GM12801 (cell line): ENCODE data around the gene B3GAT1.

ENCODE experiments used
- TF ChIP-seq, protein P1 (sequence below): IDR thresholded peaks from one replicate; pipeline ENCODE4 v1.5.1; 2011; ENCODE audit warnings: control low read depth; ENCODE audit not compliant: insufficient read length; ENCODE audit errors: extremely low read depth

Gene B3GAT1

DNA sequence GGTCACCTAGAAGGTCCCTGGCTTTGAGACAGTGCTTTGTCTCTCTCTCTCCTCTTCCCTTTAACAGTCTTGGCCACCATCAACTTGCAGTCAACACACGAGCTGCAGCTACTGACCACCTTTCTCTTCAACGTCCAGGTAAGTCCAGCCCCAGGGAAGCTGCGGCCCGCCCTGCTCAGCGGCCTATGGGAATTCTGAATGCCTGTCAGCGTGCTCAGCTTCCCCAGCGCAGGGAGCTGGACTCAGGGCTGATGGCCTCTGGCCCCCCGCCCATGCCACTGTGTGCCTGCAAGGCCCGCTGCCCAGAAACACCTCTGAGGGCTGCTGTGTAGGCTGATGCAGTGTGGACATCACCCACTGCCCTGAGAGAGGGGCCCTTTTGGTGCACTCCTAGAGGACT lies 47.8 kb downstream of the B3GAT1 start:
- TF ChIP-seq, protein P1, sequence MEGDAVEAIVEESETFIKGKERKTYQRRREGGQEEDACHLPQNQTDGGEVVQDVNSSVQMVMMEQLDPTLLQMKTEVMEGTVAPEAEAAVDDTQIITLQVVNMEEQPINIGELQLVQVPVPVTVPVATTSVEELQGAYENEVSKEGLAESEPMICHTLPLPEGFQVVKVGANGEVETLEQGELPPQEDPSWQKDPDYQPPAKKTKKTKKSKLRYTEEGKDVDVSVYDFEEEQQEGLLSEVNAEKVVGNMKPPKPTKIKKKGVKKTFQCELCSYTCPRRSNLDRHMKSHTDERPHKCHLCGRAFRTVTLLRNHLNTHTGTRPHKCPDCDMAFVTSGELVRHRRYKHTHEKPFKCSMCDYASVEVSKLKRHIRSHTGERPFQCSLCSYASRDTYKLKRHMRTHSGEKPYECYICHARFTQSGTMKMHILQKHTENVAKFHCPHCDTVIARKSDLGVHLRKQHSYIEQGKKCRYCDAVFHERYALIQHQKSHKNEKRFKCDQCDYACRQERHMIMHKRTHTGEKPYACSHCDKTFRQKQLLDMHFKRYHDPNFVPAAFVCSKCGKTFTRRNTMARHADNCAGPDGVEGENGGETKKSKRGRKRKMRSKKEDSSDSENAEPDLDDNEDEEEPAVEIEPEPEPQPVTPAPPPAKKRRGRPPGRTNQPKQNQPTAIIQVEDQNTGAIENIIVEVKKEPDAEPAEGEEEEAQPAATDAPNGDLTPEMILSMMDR: no peak

DNA sequence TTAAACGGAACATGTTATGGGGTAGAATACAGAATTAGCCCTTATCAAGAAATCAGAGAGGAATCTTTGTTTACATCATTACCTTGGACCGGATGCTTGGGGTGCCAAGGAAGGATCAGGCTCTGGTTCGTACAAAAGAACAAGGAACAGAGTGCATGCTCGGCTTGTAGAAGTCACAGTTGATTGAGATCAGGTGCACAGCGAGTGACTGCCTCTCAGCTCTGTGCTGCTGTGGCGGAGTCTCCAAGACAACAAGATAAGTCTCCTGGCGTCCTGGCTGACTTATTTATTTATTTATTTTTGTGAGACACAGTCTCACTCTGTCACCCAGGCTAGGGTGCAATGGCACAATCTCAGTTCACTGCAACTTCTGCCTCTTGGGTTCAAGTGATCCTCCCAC lies 48.5 kb downstream of the B3GAT1 start:
- TF ChIP-seq, protein P1: no peak

DNA sequence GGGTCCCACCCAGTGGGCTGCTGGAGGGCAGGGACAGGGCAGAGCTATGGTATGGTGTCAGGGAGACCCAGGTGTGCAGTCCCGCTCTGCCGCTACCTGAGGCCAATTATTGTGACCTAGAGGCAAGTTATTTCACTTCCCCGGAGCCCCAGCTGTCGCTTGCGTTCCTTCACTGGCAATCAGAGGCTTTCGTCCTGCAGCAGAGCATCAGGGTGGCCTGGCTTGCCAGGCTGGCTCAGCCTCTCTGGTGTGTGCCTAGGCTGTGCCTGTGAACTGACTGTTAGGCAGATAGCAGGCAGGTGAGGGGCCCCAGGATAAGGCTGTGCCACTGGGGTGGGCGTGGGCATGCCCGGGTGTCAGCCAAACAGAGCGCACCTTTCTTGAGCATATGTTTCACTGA lies 48.9 kb downstream of the B3GAT1 start:
- TF ChIP-seq, protein P1: no peak

DNA sequence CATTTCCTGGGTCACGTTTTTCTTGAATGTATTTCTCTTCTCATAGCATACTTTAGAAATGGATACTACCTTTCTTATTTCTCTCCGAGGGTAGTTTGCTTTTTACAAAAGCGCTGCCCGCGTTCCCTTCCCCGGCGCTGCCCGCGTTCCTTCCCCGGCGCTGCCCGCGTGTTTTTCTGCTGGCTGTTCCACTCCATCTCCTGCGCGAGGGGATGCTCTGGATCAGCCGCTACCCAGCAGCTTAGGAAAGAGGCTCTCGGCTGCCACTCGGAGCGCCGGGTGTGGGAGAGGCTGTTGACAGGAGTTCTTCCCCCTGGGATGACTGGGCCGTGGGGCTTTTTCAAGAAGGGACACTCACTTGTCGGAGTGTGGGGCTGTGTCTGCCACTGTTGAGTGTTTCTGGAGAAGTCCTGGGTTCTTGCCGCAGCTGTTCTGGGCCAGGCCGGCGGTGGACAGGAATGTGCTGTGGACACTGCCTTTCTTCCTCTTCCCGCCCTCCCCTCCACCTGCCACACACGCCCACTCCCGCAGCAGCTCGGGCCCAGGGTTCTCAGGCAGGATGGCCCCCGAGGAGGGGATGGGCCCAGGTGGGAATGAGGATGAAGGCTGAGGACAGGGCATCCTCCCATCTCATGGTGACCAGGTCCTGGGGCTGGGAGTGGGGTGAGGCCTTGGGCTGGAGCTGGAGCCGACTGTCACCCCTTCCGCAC lies 49.7 kb downstream of the B3GAT1 start:
- TF ChIP-seq, protein P1: no peak

DNA sequence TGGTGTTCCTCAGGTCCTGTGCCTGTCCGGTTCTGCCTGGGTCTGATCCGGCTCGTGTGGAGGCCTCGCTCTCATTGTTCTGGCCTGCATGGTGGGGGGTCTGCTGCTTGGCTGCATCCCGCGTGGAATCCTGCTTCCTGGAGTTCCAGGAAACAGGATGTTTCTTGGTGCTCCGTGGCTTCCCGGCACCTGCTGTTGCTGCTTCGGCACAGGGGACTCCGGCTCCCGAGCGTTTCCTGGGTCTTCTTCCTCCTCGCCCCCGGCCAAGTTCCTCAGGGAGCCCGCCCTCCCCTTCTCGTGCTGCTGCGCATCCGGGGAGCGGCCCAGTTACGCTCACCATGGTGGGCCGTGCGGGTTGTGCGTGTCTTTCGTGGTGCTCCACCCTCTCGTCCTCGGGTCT lies 50.4 kb downstream of the B3GAT1 start:
- TF ChIP-seq, protein P1: no peak

DNA sequence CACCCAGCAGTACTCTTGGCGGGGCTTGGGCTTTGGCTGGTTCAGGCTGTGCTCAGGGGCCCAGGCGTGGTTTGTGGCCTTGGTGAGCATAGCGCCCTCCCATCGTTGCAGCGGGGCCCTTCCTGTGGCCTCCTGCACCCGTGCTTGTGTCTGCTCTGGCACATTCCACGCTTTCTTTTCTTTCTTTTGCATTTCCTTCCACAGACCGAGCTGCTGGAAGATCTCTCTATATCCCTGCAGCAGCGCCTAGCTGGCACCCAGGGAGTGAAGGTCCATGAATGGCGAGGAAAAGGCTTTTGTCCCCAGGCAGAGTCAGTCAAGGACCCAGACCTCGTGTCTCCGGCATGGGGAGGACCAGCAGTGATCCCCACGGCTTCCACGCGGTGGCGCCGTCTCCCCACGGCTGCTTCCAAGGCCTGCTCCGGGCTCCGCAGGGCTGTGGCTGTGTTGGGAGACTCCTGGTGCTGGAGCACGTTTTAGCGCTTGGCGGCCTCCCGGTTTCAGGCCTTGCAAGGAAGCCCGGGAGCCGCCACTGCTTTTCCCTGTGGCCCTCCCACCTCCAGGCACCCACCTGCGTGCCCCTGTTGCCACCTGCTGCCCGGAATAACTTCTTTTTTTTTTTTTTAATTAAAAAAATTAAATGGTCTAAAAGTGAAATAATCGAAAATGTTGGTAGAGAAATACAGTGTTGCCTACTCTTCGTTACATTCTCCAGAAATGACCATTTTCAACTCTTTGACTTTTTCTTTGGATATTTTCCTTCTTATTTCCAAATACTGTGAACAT lies 51.8 kb downstream of the B3GAT1 start:
- TF ChIP-seq, protein P1: peak; percentile 3

DNA sequence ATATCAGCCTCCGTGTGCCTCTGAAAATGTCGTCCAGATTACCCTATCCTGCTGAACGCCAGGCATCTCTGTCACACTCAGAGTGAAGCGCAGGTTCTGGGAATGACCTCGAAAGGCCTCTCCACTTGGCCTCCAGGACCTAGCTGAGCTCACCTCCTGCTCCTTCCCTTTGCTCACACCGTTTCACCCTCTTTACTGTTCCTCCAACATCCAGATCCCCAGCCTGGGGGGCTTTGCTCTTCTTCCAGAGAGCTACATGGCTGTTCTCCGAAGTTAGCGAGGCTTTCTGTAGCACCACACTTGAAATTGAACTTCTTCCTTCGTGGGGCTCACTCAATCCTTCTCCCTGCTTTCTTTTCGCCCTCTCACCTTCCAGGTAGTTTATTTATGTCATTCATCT lies 52.4 kb downstream of the B3GAT1 start:
- TF ChIP-seq, protein P1: no peak
